ENCODE results near the gene PKN3. TPM values are rescaled to one million over a fixed set of nuclear protein-coding genes. Genes with fewer than 3 reads are reported as not detected.

The PKN3 gene
- total RNA-seq: 3.1 and 3.7 TPM in 2 replicates

GRCh38 chr9:128702445-128702948, at the start of gene PKN3:
Gene PKN3, plus strand, starts transcription at chr9:128702503. Its CDS starts 413 bp downstream, at chr9:128702916.

GRCh38 chr9:128656416-128657343, 45.6 kb upstream of the PKN3 start, which contains the start of gene DYNC2I2:
Gene DYNC2I2, minus strand, starts transcription at chr9:128656847. Its CDS starts 121 bp downstream, at chr9:128656726.

GRCh38 chr9:128688501-128689292, 13.6 kb upstream of the PKN3 start, which contains the start of gene SET:
Gene SET, plus strand, starts transcription at chr9:128689222. Its CDS starts 361 bp downstream, at chr9:128689583.

GRCh38 chr9:128723866-128724743, 21.8 kb downstream of the PKN3 start, which contains the start of gene ZDHHC12:
Gene ZDHHC12, minus strand, starts transcription at chr9:128724127. Its CDS starts 34 bp downstream, at chr9:128724093.

Small RNAs within 50 kb of the gene (small RNA-seq; reads per million reads assigned to genes)
- not detected for gene RF00017 (ENCODE audit: low replicate concordance)
- gene RN7SL560P (ENCODE audit: low replicate concordance): not detected

Other genes with a start within 250 kb of the PKN3 start
- gene ODF2, start 246.5 kb upstream of the PKN3 start, total RNA-seq: 25.2 and 51.0 TPM in 2 replicates
- 21.0 and 38.7 TPM in 2 replicates for gene GLE1, start 197.8 kb upstream of the PKN3 start, total RNA-seq
- 290 and 407 TPM in 2 replicates for gene SPTAN1, start 149.9 kb upstream of the PKN3 start, total RNA-seq
- gene DYNC2I2, start 45.7 kb upstream of the PKN3 start, total RNA-seq: 39.4 and 95.5 TPM in 2 replicates
- gene SET, start 13.3 kb upstream of the PKN3 start, total RNA-seq: 395 and 658 TPM in 2 replicates
- 67.0 and 73.5 TPM in 2 replicates for gene ZDHHC12, start 21.6 kb downstream of the PKN3 start, total RNA-seq
- 19.0 and 35.0 TPM in 2 replicates for gene ZER1, start 69.4 kb downstream of the PKN3 start, total RNA-seq
- 17.8 and 18.2 TPM in 2 replicates for gene TBC1D13, start 84.8 kb downstream of the PKN3 start, total RNA-seq
- gene ENDOG, start 116.0 kb downstream of the PKN3 start, total RNA-seq: 7.7 and 35.5 TPM in 2 replicates
- gene SPOUT1, start 127.3 kb downstream of the PKN3 start, total RNA-seq: 11.2 and 40.4 TPM in 2 replicates
- 5.3 and 13.3 TPM in 2 replicates for gene KYAT1, start 179.4 kb downstream of the PKN3 start, total RNA-seq
- 70.5 and 117 TPM in 2 replicates for gene LRRC8A, start 179.6 kb downstream of the PKN3 start, total RNA-seq
- 3.6 and 24.5 TPM in 2 replicates for gene PHYHD1, start 218.5 kb downstream of the PKN3 start, total RNA-seq
- 33.7 and 40.4 TPM in 2 replicates for gene DOLK, start 245.1 kb downstream of the PKN3 start, total RNA-seq
- 56.7 and 99.2 TPM in 2 replicates for gene NUP188, start 245.2 kb downstream of the PKN3 start, total RNA-seq